ENCODE results near the gene RECK. TPM values are rescaled to one million over a fixed set of nuclear protein-coding genes. Genes with fewer than 3 reads are reported as not detected.
A peak's percentile ranks its signal among the peaks of the same experiment; 100 is the strongest.

Gene RECK
- total RNA-seq, 2 donors from 2014 or later, result 6.3 to 6.8 TPM

DNA sequence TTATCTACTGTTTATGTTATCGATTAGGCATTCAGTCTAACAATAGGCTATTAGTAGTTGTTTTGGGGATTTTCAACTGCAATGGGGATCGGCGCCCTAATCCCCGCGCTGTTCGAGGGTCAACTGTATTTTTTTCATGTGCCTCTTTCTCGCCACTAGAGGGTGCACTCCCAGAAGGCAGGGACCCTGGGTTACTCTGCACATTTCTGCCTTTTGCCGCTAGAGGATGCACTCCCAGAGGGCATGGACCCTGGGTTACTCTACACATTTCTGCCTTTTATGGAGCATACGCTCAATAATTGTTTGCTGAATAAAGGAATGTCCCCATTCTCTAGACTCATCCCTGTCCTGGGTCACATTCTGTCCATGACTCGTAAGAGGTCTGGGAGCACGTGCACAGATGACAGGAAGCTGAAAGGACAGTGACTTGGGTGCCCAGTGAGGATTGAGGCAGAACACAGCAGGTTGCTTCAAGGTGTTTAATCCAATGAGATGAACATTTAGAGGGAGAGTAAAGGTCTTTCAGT lies 27.9 kb upstream of the RECK start:
- H3K4me1 Mint-ChIP-seq (ENCODE audit: low read depth), result peaks cover 25% of the 10 kb centered on the region
- ATAC-seq (replicated peaks in 1 of 2) (peak; percentile 89 to 93), DNase-seq (peak; percentile 74 to 76)
- H3K36me3 Mint-ChIP-seq (ENCODE audit: insufficient read depth in 2 of 2), result peaks cover 8% of the 10 kb centered on the region in 2 donors
- H3K27ac Mint-ChIP-seq, result no peak overlapping the region
- H3K27me3 Mint-ChIP-seq (ENCODE audit: low read depth), result peaks cover 39% of the 10 kb centered on the region
- H3K4me3 Mint-ChIP-seq, result peak overlapping the region; percentile 12 to 25
- peaks cover 0 to 8% of the 10 kb centered on the region in 2 donors for H3K9me3 Mint-ChIP-seq

DNA sequence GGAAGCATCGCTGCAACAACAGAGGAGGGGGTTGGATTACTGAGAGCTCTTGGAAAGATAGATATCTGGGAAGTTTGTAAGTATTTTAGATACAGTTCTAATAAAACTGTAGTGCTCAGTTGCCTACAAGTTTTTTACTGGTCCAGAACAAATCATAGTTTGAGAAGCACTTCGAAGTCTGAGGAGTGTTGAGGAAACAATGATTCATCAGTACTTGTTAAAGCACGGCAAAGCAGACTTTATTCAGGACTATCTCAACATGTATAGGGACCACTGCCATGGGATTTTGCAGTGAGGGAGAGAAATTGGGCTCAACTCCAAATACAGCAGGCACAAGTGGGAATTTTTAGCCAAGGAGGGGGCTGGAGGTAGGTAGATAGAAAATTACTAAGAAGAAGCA lies 25.3 kb upstream of the RECK start:
- no peak for DNase-seq
- Mint-ChIP-seq H3K27me3 (ENCODE audit: low read depth) (peaks cover 33% of the 10 kb centered on the region), H3K4me3 (no peak overlapping the region), H3K9me3 (peaks cover 0 to 4% of the 10 kb centered on the region in 2 donors), H3K36me3 (ENCODE audit: insufficient read depth in 2 of 2) (peaks cover 0 to 4% of the 10 kb centered on the region in 2 donors), H3K27ac (no peak overlapping the region), H3K4me1 (ENCODE audit: low read depth) (peaks cover 25% of the 10 kb centered on the region)
- no peak for ATAC-seq (replicated peaks in 1 of 2)

DNA sequence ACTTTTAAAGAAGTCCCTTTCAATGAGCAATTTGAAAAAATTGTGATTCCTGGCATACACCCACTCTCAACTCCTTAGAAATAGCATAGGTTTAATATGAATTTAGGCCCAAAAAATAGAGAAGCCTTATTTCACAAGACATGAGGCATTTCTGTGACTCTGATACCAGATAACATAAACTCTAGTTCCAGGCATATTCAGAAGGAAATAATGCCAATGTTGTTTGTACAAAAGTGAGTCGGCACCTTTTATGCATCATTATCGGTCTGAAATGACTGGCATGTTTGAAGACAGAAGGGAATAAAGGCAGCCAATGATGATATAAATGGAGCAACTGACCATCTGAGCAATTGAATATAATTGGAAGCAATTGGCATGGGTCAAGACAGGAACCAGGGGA lies 19.4 kb upstream of the RECK start:
- no peak overlapping the region for H3K27ac Mint-ChIP-seq
- H3K36me3 Mint-ChIP-seq (ENCODE audit: insufficient read depth in 2 of 2), result no peaks in the 10 kb centered on the region
- H3K4me3 Mint-ChIP-seq, result no peak overlapping the region
- DNase-seq (no peak), ATAC-seq (replicated peaks in 1 of 2) (no peak)
- no peaks in the 10 kb centered on the region for H3K9me3 Mint-ChIP-seq
- H3K27me3 Mint-ChIP-seq (ENCODE audit: low read depth), result peaks cover 15% of the 10 kb centered on the region
- no peaks in the 10 kb centered on the region for H3K4me1 Mint-ChIP-seq (ENCODE audit: low read depth)

DNA sequence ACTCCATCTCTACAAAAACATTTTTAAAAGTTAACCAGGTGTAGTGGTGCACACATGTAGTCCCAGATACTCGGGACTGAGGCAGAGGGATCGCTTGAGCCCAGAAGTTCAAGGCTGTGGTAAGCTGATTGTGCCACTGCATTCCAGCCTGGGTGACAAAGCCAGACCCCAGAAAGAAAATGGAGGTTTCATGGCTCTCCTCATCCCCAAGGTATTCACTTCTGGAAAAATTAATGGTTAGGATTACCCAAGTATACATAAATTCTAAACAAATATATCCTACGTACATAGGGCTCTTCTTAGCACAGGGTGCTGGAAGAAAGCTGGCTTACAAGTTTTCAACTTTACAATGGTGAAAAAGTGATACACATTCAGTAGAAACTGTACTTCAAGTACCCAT lies 18.6 kb upstream of the RECK start:
- Mint-ChIP-seq H3K9me3 (no peaks in the 10 kb centered on the region), H3K27me3 (ENCODE audit: low read depth) (peaks cover 12% of the 10 kb centered on the region), H3K4me3 (no peak overlapping the region), H3K36me3 (ENCODE audit: insufficient read depth in 2 of 2) (no peaks in the 10 kb centered on the region), H3K27ac (no peak overlapping the region), H3K4me1 (ENCODE audit: low read depth) (no peaks in the 10 kb centered on the region)
- ATAC-seq (replicated peaks in 1 of 2) (no peak), DNase-seq (no peak)

- peaks cover 12% of the 10 kb centered on the region for H3K27me3 Mint-ChIP-seq (ENCODE audit: low read depth)
- no peaks in the 10 kb centered on the region for H3K36me3 Mint-ChIP-seq (ENCODE audit: insufficient read depth in 2 of 2)
- H3K4me1 Mint-ChIP-seq (ENCODE audit: low read depth), result no peaks in the 10 kb centered on the region
- H3K27ac Mint-ChIP-seq, result no peak overlapping the region
- no peaks in the 10 kb centered on the region for H3K9me3 Mint-ChIP-seq
- DNase-seq, result no peak
- H3K4me3 Mint-ChIP-seq, result no peak overlapping the region
- ATAC-seq (replicated peaks in 1 of 2), result no peak
Measured at GRCh38 chr9:36018891-36019720, 17.6 kb upstream of the RECK start.

DNA sequence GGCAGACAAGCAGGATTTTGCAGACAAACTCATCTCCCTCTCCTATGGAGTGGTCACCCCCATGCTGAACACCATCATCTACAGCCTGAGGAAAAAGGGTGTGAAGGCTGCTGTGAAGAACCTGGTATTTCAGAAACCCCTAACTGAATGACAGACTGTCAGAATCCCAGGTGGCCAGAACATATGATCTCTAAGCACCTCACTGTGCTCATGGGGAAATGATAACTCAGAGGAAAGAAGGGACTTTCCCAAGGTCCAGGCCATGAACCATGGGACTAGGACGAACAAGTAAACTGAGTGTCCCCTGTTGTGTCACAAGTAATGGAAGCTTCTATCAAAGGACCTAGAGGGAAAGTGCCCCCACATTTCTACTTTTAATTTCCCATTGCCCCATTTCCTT lies 14.7 kb upstream of the RECK start:
- H3K9me3 Mint-ChIP-seq, result no peaks in the 10 kb centered on the region
- no peaks in the 10 kb centered on the region for H3K36me3 Mint-ChIP-seq (ENCODE audit: insufficient read depth in 2 of 2)
- ATAC-seq (replicated peaks in 1 of 2) (no peak), DNase-seq (no peak)
- H3K4me3 Mint-ChIP-seq, result no peak overlapping the region
- no peaks in the 10 kb centered on the region for H3K4me1 Mint-ChIP-seq (ENCODE audit: low read depth)
- no peaks in the 10 kb centered on the region for H3K27me3 Mint-ChIP-seq (ENCODE audit: low read depth)
- no peak overlapping the region for H3K27ac Mint-ChIP-seq

- Mint-ChIP-seq H3K9me3 (no peaks in the 10 kb centered on the region), H3K27ac (no peak overlapping the region), H3K4me3 (no peak overlapping the region), H3K27me3 (ENCODE audit: low read depth) (no peaks in the 10 kb centered on the region), H3K36me3 (ENCODE audit: insufficient read depth in 2 of 2) (no peaks in the 10 kb centered on the region), H3K4me1 (ENCODE audit: low read depth) (no peaks in the 10 kb centered on the region)
- ATAC-seq (replicated peaks in 1 of 2), result peak; percentile 66 to 70
- peak; percentile 65 for DNase-seq
Measured at GRCh38 chr9:36023260-36024048, 13.3 kb upstream of the RECK start.

- Mint-ChIP-seq H3K27ac (no peak overlapping the region), H3K4me3 (no peak overlapping the region), H3K4me1 (ENCODE audit: low read depth) (no peaks in the 10 kb centered on the region), H3K9me3 (no peaks in the 10 kb centered on the region), H3K36me3 (ENCODE audit: insufficient read depth in 2 of 2) (no peaks in the 10 kb centered on the region), H3K27me3 (ENCODE audit: low read depth) (peaks cover 7% of the 10 kb centered on the region)
- ATAC-seq (replicated peaks in 1 of 2), result no peak
- DNase-seq, result no peak
Measured at GRCh38 chr9:36025746-36026145, 11.0 kb upstream of the RECK start.

DNA sequence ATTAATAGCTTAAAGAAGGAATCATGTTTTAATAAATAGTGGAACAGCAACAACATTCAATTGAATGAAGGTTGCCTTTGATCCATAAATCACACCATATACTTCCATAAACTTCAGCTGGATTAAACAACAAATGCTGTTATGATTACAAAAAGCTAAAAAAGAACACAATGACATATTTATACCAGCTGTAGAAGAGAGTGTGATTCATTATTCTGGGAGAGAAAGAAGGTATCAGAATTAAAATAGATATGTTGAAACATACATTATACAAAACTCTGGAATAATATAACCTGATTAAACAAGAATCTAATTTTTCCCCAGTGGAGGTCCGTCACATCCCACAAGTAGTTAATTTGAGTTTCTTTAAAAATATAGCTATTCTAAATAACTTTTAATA lies 7.5 kb upstream of the RECK start:
- H3K4me1 Mint-ChIP-seq (ENCODE audit: low read depth), result no peaks in the 10 kb centered on the region
- no peak for DNase-seq
- H3K27me3 Mint-ChIP-seq (ENCODE audit: low read depth), result peaks cover 8% of the 10 kb centered on the region
- ATAC-seq (replicated peaks in 1 of 2), result no peak
- H3K4me3 Mint-ChIP-seq, result no peak overlapping the region
- H3K27ac Mint-ChIP-seq, result no peak overlapping the region
- H3K36me3 Mint-ChIP-seq (ENCODE audit: insufficient read depth in 2 of 2), result no peaks in the 10 kb centered on the region
- no peaks in the 10 kb centered on the region for H3K9me3 Mint-ChIP-seq

- peaks cover 8% of the 10 kb centered on the region for H3K27me3 Mint-ChIP-seq (ENCODE audit: low read depth)
- no peaks in the 10 kb centered on the region for H3K9me3 Mint-ChIP-seq
- H3K36me3 Mint-ChIP-seq (ENCODE audit: insufficient read depth in 2 of 2), result no peaks in the 10 kb centered on the region
- H3K4me1 Mint-ChIP-seq (ENCODE audit: low read depth), result no peaks in the 10 kb centered on the region
- DNase-seq (no peak), ATAC-seq (replicated peaks in 1 of 2) (no peak)
- H3K27ac Mint-ChIP-seq, result no peak overlapping the region
- H3K4me3 Mint-ChIP-seq, result no peak overlapping the region
Measured at GRCh38 chr9:36029765-36030528, 6.8 kb upstream of the RECK start.

GRCh38 chr9:36030871-36031270 lies 5.8 kb upstream of the RECK start:
- H3K4me3 Mint-ChIP-seq, result no peak overlapping the region
- no peaks in the 10 kb centered on the region for H3K4me1 Mint-ChIP-seq (ENCODE audit: low read depth)
- no peak for ATAC-seq (replicated peaks in 1 of 2)
- no peak for DNase-seq
- peaks cover 8% of the 10 kb centered on the region for H3K27me3 Mint-ChIP-seq (ENCODE audit: low read depth)
- H3K36me3 Mint-ChIP-seq (ENCODE audit: insufficient read depth in 2 of 2), result no peaks in the 10 kb centered on the region
- no peak overlapping the region for H3K27ac Mint-ChIP-seq
- no peaks in the 10 kb centered on the region for H3K9me3 Mint-ChIP-seq

GRCh38 chr9:36031774-36032555 lies 4.7 kb upstream of the RECK start:
- ATAC-seq (replicated peaks in 1 of 2), result no peak
- H3K9me3 Mint-ChIP-seq, result no peaks in the 10 kb centered on the region
- no peak for DNase-seq

More at GRCh38 chr9:36031774-36032555, 4.7 kb upstream of the RECK start:
- H3K27ac Mint-ChIP-seq, result no peak overlapping the region
- no peaks in the 10 kb centered on the region for H3K36me3 Mint-ChIP-seq (ENCODE audit: insufficient read depth in 2 of 2)
- no peak overlapping the region for H3K4me3 Mint-ChIP-seq
- H3K4me1 Mint-ChIP-seq (ENCODE audit: low read depth), result no peaks in the 10 kb centered on the region
- H3K27me3 Mint-ChIP-seq (ENCODE audit: low read depth), result peaks cover 8% of the 10 kb centered on the region

Measured in activated T-cell treated with anti-CD3 and anti-CD28 coated beads, Interleukin-2, amount 50 U/mL, for 72 hours (primary cell).